GM19023 (cell line): Measurements from ENCODE around the gene PGA5.

ENCODE experiments used
- ATAC-seq: cut with Tn5 transposase; IDR thresholded peaks from one replicate; pipeline ENCODE4 v1.9.1; 2021; ENCODE audit warnings: mild to moderate bottlenecking, moderate library complexity; ENCODE audit not compliant: unreplicated experiment

The PGA5 gene

DNA sequence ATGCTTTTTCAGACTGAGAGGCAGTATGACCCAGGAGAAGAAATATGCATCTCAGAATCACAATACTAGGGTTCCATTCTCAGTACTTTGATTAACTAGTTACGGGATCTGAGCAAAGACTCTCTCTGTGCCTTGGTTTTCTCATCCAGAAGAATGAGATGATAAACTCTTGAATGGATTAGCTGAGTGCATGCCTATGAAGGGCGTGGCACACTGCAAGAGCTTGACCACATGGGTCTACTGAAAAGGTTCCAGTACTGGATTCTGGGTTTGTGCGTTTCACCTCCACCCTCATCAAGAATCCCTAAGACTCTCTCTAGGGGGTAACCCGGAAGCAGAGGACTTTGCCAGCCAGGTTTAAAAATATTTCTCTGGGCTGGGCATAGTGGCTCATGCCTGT is 25.6 kb downstream of the PGA5 start:
- ATAC-seq, result no peak

DNA sequence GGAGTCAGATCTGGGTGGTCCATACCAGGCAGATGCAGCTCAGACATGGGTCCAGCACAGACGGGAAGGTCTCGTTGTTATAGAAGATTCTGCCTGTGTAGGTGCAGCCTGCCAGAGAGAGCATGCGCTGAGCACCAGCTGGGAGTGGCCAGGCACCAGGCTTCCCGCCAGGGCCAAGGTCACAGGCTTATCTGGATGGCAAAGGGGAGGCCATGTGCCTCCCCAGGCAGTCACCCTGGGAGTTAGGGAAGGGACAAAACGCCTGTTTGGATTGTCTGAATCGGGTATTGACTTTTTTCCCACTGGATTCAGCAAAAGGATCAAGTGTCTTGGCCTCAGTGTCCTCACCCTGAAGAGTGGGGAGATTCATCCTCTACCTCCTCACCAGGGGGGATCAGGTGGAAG is 26.5 kb downstream of the PGA5 start:
- no peak for ATAC-seq

DNA sequence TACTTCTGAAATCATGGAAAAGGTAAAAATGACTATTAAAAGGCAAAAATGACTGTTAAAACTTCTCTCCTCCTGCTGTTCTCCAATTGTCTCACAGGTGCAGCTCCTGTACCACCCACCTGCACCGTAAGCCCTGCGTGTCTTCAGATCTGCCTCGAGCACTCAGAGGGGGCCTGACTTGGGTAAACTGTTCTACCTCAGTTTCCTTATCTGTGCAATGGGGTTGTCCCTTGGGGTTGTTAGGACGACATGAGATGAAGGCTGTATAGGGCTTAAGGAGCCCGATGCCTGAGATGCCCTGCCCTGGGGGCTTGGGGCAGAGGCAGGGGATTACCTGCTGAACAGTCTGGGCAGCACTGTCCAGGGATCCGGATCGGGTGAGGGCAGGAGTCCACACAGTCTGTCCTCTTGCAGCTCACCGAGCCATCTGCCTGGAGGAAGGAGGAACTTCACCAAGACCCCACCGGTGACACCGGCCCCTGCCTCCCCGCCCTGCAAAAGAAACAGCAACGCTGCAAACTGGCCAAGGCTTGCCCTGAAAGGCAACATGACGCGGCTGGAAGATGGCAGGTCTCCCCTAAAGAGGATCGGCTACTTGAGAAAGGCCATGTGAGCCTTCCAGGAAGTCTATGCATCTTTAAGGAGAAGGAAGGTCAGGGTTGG is 27.7 kb downstream of the PGA5 start:
- no peak for ATAC-seq

- ATAC-seq, result no peak
Measured at GRCh38 chr11:61270354-61271076, 29.5 kb downstream of the PGA5 start.

- ATAC-seq, result no peak
Measured at GRCh38 chr11:61272731-61273130, 31.8 kb downstream of the PGA5 start.

GRCh38 chr11:61273178-61274078 is 32.5 kb downstream of the PGA5 start:
- ATAC-seq, result no peak

- no peak for ATAC-seq
Measured at GRCh38 chr11:61274084-61274483, 33.1 kb downstream of the PGA5 start.

GRCh38 chr11:61275191-61275590 is 34.2 kb downstream of the PGA5 start:
- no peak for ATAC-seq

- no peak for ATAC-seq
Measured at GRCh38 chr11:61277186-61278000, 36.4 kb downstream of the PGA5 start.

DNA sequence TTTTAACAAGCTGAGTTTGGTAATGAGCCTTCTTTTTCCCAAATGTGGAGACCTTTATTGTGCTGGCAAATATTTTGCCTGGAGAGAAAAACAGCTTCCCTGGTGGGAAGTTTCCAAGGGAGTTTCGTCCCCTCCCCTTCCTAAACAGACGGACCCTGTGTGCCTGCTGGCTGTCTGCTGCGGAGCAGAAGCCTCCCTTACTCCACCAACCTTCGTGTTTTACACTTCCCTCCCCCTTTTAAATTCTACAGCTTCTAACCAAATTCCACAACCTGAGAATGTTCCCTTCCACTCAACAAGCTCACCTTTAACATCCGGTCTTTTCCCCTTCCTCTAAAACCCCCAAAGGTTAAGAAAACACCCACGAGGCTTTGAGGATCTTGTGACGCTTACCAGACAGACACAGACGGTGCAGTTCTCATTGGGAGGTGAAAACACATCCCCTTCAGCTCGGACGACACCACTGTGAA is 37.1 kb downstream of the PGA5 start:
- no peak for ATAC-seq

- no peak for ATAC-seq
Measured at GRCh38 chr11:61279934-61280659, 39.1 kb downstream of the PGA5 start.

- no peak for ATAC-seq
Measured at GRCh38 chr11:61280883-61281580, 40.1 kb downstream of the PGA5 start.

- ATAC-seq, result no peak
Measured at GRCh38 chr11:61281581-61282250, 40.7 kb downstream of the PGA5 start.

GRCh38 chr11:61283613-61284012 is 42.6 kb downstream of the PGA5 start:
- ATAC-seq, result no peak

DNA sequence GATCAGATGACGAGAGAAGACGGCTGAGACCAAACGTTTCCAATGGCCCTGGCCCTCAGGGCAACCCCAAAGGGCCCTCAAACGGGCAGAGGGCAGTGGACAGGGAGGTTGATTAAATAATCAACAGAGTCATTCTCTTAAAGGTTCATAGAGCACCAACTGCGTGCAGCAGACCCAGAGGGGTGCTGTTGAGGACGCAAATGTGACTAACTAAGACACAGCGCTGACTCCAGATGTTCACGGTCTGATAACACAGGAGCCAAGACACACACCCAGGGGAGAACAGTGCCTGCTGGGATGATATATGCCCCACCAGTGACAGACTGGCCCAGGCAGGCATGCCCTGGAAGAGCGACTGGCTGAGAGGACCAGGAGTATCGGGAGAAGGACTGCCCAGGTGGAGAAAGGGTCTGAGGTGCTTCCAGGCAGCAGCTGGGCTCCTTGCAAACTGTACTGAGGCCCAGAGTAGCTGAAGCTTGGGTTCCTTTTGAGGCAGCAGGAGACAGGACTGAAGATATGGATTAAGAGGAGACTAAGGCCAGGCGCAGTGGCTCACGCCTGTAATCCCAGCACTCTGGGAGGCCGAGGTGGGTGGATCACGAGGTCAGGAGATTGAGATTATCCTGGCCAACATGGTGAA is 46.5 kb downstream of the PGA5 start:
- ATAC-seq, result no peak

- no peak for ATAC-seq
Measured at GRCh38 chr11:61290905-61291690, 50.1 kb downstream of the PGA5 start.

GRCh38 chr11:61292356-61292755 is 51.4 kb downstream of the PGA5 start:
- ATAC-seq, result no peak
